SU-DHL-6 (cell line): ENCODE results near the gene MICALL1.

ENCODE experiments used
- CTCF ChIP-seq: fragments of 200-600 bp; sonication (generic); IDR thresholded peaks from one replicate; pipeline ENCODE4 v1.5.1; 2017; ENCODE audit warnings: antibody characterized with exemption, mild to moderate bottlenecking, low read length, moderate library complexity; ENCODE audit not compliant: insufficient read depth, poor library complexity, severe bottlenecking
- EZH2phosphoT487 ChIP-seq: fragments of 200-600 bp; sonication (generic), shearing (Covaris generic); conservative IDR thresholded peaks from 2 replicates; pipeline ENCODE4 v1.6.1; 2018; ENCODE audit warnings: mild to moderate bottlenecking, antibody characterized with exemption, low read length, moderate library complexity, mixed read lengths

DNA sequence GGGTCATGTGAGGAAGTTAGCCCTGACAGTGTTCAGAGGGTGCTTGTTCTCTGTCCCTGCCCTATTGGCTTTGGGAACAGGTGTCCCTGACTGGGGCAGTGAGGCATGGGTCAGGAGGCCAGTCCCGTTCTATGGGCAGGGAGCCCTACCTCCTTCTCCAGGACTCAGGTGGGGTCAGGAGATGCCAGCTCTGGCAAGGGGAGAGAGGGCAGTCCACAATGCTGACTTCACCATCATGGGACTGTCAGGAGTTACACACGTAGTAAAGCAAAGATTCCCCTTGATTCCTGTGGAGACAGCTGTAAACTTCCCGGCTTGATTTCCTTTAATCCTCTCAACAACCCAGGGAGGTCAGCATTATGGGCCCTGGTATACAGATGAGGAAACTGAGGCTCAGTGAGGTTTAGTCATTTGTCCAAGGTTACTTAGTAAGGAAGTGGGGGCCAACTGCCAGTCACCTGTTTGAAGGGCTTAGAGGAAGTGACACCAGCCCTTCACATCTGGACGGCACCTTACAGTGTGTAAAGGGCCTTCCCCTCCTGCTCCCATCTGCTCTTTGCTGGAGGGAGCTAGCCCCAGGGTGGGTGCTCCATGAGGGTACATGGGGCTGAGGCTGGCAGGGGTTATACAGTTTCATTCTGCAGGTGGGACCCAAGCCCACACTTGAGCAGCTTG is 11.9 kb downstream of the MICALL1 start:
- no peak for TF ChIP-seq CTCF
- TF ChIP-seq EZH2phosphoT487: no peak
